ENCODE data around the gene CHST15. TPM values are rescaled to one million over a fixed set of nuclear protein-coding genes. Genes with fewer than 3 reads are reported as not detected.

Gene CHST15
- polyA plus RNA-seq, 1 donor from 2014 or later: 0.79 TPM

DNA sequence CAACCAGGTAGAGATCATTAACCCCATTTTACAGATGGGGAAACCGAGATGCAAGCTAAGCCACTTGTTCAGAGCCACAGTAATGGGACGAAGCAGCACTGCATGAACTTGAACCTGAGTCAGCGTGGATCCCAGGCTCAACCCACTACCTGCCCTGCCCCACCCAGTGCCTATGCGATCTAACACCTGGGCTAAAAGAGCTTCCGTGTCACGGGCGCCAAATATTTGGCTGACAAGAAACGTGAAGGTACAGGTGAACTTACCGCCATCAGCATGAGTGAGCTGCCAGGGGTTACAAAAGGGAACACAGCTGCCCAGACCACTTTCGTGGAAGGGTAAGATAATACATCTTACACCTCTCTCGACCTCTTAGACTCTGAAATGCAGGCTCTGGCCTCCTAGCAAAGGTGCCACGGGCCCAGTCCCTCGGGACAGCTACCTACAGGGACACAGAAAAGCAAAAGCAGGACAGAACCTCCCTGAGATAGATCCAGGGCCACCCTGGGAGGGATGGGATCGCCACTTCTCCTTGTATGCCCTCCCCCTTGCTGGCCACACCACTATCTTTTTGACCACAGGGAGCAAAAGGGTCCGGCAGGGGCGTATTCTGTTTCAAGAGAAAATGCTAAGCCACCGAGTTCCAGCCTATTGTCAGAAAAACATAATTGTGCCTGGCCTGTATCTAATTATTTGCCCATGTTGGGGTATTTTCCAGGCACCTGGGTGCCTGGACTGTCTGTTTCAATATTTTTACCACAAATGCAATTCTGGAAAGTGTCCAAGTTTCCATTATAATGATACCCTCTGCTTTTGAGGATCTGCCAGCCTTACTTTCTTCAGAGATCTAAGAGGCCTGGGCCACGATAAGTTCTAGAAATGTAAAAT, 6.4 kb downstream of the CHST15 start:
- TF ChIP-seq EP300 (conservative IDR thresholded peaks at IDR 0.05; ENCODE audit: poor library complexity, severe bottlenecking): no peak
- no peak for TF ChIP-seq SMC3 (conservative IDR thresholded peaks at IDR 0.05; ENCODE audit: poor library complexity)
- TF ChIP-seq RAD21 (conservative IDR thresholded peaks at IDR 0.05): no peak
- no peak for TF ChIP-seq POLR2AphosphoS5 (IDR thresholded peaks at IDR 0.05)
- no peak for TF ChIP-seq MXI1 (conservative IDR thresholded peaks at IDR 0.05; ENCODE audit: poor library complexity, severe bottlenecking)
- TF ChIP-seq, protein P1, sequence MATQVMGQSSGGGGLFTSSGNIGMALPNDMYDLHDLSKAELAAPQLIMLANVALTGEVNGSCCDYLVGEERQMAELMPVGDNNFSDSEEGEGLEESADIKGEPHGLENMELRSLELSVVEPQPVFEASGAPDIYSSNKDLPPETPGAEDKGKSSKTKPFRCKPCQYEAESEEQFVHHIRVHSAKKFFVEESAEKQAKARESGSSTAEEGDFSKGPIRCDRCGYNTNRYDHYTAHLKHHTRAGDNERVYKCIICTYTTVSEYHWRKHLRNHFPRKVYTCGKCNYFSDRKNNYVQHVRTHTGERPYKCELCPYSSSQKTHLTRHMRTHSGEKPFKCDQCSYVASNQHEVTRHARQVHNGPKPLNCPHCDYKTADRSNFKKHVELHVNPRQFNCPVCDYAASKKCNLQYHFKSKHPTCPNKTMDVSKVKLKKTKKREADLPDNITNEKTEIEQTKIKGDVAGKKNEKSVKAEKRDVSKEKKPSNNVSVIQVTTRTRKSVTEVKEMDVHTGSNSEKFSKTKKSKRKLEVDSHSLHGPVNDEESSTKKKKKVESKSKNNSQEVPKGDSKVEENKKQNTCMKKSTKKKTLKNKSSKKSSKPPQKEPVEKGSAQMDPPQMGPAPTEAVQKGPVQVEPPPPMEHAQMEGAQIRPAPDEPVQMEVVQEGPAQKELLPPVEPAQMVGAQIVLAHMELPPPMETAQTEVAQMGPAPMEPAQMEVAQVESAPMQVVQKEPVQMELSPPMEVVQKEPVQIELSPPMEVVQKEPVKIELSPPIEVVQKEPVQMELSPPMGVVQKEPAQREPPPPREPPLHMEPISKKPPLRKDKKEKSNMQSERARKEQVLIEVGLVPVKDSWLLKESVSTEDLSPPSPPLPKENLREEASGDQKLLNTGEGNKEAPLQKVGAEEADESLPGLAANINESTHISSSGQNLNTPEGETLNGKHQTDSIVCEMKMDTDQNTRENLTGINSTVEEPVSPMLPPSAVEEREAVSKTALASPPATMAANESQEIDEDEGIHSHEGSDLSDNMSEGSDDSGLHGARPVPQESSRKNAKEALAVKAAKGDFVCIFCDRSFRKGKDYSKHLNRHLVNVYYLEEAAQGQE (IDR thresholded peaks at IDR 0.05; ENCODE audit: borderline replicate concordance): no peak
- no peak for TF ChIP-seq TAF1 (IDR thresholded peaks at IDR 0.05; ENCODE audit: low read depth)
- TF ChIP-seq, protein P2, sequence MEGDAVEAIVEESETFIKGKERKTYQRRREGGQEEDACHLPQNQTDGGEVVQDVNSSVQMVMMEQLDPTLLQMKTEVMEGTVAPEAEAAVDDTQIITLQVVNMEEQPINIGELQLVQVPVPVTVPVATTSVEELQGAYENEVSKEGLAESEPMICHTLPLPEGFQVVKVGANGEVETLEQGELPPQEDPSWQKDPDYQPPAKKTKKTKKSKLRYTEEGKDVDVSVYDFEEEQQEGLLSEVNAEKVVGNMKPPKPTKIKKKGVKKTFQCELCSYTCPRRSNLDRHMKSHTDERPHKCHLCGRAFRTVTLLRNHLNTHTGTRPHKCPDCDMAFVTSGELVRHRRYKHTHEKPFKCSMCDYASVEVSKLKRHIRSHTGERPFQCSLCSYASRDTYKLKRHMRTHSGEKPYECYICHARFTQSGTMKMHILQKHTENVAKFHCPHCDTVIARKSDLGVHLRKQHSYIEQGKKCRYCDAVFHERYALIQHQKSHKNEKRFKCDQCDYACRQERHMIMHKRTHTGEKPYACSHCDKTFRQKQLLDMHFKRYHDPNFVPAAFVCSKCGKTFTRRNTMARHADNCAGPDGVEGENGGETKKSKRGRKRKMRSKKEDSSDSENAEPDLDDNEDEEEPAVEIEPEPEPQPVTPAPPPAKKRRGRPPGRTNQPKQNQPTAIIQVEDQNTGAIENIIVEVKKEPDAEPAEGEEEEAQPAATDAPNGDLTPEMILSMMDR (IDR thresholded peaks at IDR 0.05; ENCODE audit: poor library complexity, severe bottlenecking): no peak
- TF ChIP-seq EZH2 (IDR thresholded peaks at IDR 0.05; ENCODE audit: borderline replicate concordance, insufficient read depth, low read length, poor library complexity, severe bottlenecking): no peak
- H3K27ac ChIP-seq (ENCODE audit: low read length): no peak overlapping the region
- H3K79me2 ChIP-seq (replicated peaks; ENCODE audit: insufficient read depth, low read length): no peaks in the 10 kb centered on the region
- no peaks in the 10 kb centered on the region for H3K9me3 ChIP-seq (ENCODE audit: low read length)
- no peak overlapping the region for H2AFZ ChIP-seq (ENCODE audit: low read depth, low read length)
- H3K9ac ChIP-seq (ENCODE audit: low read length): no peak overlapping the region
- H3K27me3 ChIP-seq (ENCODE audit: insufficient read depth, low read depth, low read length): peaks cover 25% of the 10 kb centered on the region
- no peaks in the 10 kb centered on the region for H4K20me1 ChIP-seq (ENCODE audit: insufficient read depth)
- no peaks in the 10 kb centered on the region for H3K36me3 ChIP-seq (ENCODE audit: insufficient read depth, low read length)
- H3F3A ChIP-seq (ENCODE audit: insufficient read depth, low read length, poor library complexity, severe bottlenecking): no peaks in the 10 kb centered on the region
- no peak overlapping the region for H3K4me3 ChIP-seq (ENCODE audit: low read length)
- no peak overlapping the region for H3K4me2 ChIP-seq (ENCODE audit: low read length)
- no peaks in the 10 kb centered on the region for H3K9me2 ChIP-seq (ENCODE audit: insufficient read depth, low read length)

DNA sequence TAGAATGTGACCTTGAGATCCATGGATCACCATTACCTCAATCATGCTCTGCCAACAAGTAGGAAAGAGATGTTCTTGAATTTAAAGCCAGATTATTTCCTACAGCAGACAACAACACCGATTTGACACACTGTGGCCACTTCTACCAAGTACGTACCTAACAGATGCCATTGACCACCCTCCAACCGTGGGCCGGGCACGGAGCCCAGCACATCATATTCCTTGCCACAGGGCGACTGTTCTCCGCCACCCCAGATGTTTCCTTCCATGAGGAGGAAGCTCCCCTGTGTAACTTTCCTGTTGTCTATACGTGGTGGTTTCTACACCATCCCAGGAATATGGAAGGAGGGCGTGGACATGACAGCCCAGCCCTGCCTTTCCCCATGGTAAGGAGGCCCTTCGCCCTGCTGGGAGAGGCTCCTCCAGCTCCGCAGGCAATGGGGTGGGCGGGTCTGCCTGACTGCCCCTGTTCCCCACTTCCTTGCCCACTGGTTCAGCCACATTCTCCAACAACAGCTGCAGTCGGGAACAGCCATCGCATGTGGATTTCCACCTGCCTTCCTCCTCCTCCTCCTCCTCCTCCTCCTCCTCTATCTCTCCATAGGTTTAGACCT, 7.2 kb downstream of the CHST15 start:
- Histone ChIP-seq H3K4me3 (ENCODE audit: low read length) (no peak overlapping the region), H3K27me3 (ENCODE audit: insufficient read depth, low read depth, low read length) (peaks cover 17% of the 10 kb centered on the region), H3K9ac (ENCODE audit: low read length) (no peak overlapping the region), H2AFZ (ENCODE audit: low read depth, low read length) (no peak overlapping the region), H3K9me3 (ENCODE audit: low read length) (no peaks in the 10 kb centered on the region), H3K9me2 (ENCODE audit: insufficient read depth, low read length) (no peaks in the 10 kb centered on the region), H3K27ac (ENCODE audit: low read length) (no peak overlapping the region), H3K4me2 (ENCODE audit: low read length) (no peak overlapping the region), H4K20me1 (ENCODE audit: insufficient read depth) (no peaks in the 10 kb centered on the region), H3K36me3 (ENCODE audit: insufficient read depth, low read length) (no peaks in the 10 kb centered on the region), H3F3A (ENCODE audit: insufficient read depth, low read length, poor library complexity, severe bottlenecking) (no peaks in the 10 kb centered on the region), H3K79me2 (replicated peaks; ENCODE audit: insufficient read depth, low read length) (no peaks in the 10 kb centered on the region)
- TF ChIP-seq, protein P2 (IDR thresholded peaks at IDR 0.05; ENCODE audit: poor library complexity, severe bottlenecking): no peak
- TF ChIP-seq SMC3 (conservative IDR thresholded peaks at IDR 0.05; ENCODE audit: poor library complexity): no peak
